Colonic mucosa (tissue), 2 donors: ENCODE measurements around the gene GGN. TPM values are rescaled to one million over a fixed set of nuclear protein-coding genes. Genes with fewer than 3 reads are reported as not detected.

ENCODE experiments used
- total RNA-seq, 2 donors: library from RNA; stranded (reverse); fragmentation: NEBNext Ultra II Directional in 1 of 2; extraction: Animal tissue kit (Norgen Biotek cat#: 25700) in 1 of 2; gene quantifications; one replicate each; pipeline ENCODE4 v1.2.1, GENCODE V29; 2021
- donor health status: DM: no; HTN: no; CAD: no.
- donor health status: DM: no; HTN: no; CAD: no.

Gene GGN
- total RNA-seq, 2 donors from 2014 or later: 0.37 to 0.45 TPM

Other genes with a start within 250 kb of the GGN start
- not detected for gene DPF1, start 163.8 kb downstream of the GGN start, total RNA-seq
- 10 to 100 TPM; 11.0 to 27.8 TPM for gene PPP1R14A, start 131.7 kb downstream of the GGN start, total RNA-seq
- gene SPINT2, start 123.5 kb downstream of the GGN start, total RNA-seq: 100 to 1,000 TPM; 790 to 935 TPM
- 100 to 1,000 TPM; 111 to 159 TPM for gene C19orf33, start 83.8 kb downstream of the GGN start, total RNA-seq
- gene YIF1B, start 72.1 kb downstream of the GGN start, total RNA-seq: 10 to 100 TPM; 28.8 to 58.3 TPM
- gene KCNK6, start 68.2 kb downstream of the GGN start, total RNA-seq: 10 to 100 TPM; 19.8 to 23.4 TPM
- 1 to 10 TPM; 3.2 to 8.4 TPM for gene CATSPERG, start 52.2 kb downstream of the GGN start, total RNA-seq
- gene PSMD8, start 13.5 kb downstream of the GGN start, total RNA-seq: 100 to 1,000 TPM; 126 to 184 TPM
- gene SPRED3, start 663 bp upstream of the GGN start, total RNA-seq: under 1 TPM; 0.61 to 0.99 TPM
- 10 to 100 TPM; 31.4 to 35.4 TPM for gene FAM98C, start 15.1 kb upstream of the GGN start, total RNA-seq
- under 1 TPM; 0.84 to 0.90 TPM for gene RASGRP4, start 38.2 kb upstream of the GGN start, total RNA-seq
- gene RYR1, start 45.7 kb upstream of the GGN start, total RNA-seq: under 1 TPM; 0.64 to 0.89 TPM
- gene MAP4K1, start 229.9 kb upstream of the GGN start, total RNA-seq: 1 to 10 TPM; 2.6 to 4.9 TPM
- gene EIF3K, start 231.2 kb upstream of the GGN start, total RNA-seq: 100 to 1,000 TPM; 367 to 445 TPM